ENCODE results near the gene FHDC1.

- TF ChIP-seq CTCF (IDR thresholded peaks at IDR 0.05): no peak
- no peak for TF ChIP-seq POLR2A (IDR thresholded peaks at IDR 0.05)
Observed at GRCh38 chr4:152959080-152959479, 23.0 kb downstream of the FHDC1 start.

Measured in Peyer's patch (tissue), 4 donors.